CD4-positive, alpha-beta T cell treated with Interleukin-2 at 100 ng/mL for 4 hours (primary cell): ENCODE data around the gene PLCG2.

Source experiments
- DNase-seq: peaks from one replicate; pipeline ENCODE4 v3.0.0-alpha.2; 2020; ENCODE audit warnings: low spot score

Gene PLCG2

DNA sequence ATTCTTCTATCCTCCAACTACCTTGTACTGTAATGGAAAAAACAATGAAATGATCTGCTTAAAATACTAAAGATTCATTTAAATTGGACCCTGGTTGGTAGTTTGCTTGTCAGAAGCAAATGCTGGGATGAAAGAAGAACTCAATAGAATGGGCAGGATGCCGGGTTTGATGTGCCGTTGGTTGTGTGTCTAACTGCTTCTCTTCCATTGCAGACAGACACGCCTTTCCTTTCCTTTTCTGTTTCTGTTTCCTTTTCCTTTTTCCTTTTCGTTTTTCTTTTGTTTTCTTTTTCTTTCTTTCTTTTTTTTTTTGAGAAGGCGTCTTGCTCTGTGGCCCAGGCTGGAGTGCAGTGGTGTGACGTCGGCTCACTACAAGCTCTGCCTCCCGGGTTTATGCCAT lies 64.6 kb downstream of the PLCG2 start:
- no peak for DNase-seq

GRCh38 chr16:81846105-81846504 lies 67.0 kb downstream of the PLCG2 start:
- DNase-seq: no peak

- DNase-seq: no peak
These were observed 69.3 kb downstream of the PLCG2 start for GRCh38 chr16:81848306-81848853.

DNA sequence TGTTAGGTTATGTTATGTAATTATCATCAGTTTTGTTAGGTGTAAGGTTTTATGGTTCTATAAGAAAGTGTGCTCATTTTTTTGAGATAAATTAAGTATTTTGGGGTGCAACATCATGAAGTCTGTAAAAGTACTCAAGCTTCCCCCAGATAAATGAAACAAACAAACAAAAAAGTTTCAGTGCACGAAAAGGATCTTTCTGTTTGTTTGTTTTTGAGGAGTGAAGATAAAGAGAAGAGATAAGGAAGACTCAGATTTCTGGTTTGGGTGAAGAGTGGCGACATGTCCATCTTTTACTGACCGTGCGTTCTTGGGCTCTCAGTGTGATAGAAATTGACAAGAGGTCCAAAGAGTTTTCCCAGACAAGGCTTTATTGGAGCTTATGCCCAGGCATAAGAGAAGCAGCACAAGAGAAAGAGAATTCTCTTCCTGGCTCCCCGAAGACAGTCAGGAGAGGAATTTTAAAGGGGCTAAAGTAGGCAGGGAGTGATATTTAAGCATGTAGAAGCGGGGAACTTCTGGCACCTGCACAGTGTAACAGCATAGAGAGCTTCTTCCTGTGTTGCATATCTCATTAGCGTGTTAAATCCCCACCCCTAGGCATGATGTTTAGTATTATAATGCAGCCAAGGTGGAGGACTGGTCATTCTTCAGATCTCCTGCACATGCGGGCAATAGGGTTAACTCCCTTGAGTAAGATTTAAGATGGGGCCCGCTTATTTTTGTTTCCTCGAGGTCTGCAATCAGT lies 71.3 kb downstream of the PLCG2 start:
- DNase-seq: no peak

GRCh38 chr16:81852347-81852746 lies 73.3 kb downstream of the PLCG2 start:
- no peak for DNase-seq

DNA sequence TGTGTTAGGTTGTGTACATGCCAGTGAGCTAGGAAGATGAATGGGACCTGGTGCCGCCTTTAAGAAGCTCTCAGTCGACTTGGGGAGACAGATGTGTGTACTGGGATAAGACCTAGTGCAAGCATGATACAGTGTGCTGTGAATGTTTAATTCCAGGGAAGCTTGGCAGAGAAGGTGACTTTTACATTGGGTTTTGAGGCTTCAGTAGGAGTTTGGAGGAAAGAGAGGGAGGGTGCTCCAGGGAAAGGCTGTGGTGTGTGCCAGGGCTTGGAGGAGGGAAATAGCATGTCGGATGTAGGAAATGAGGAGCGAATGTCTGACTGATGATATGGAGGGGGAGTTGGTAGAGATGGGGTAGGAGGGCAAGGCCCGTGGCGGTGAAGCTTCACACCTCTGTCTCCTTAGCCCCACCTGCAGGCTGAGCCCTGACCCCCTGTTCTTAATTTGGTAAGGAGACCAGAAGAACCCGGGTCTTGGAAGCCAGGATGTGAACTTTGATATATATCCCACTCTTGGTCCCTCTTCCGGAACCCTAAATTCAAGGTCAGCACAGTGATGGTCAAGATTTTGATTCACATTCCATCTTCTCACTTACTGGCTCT lies 76.6 kb downstream of the PLCG2 start:
- no peak for DNase-seq

GRCh38 chr16:81860287-81861266 lies 81.5 kb downstream of the PLCG2 start:
- DNase-seq: no peak

GRCh38 chr16:81861503-81861902 lies 82.4 kb downstream of the PLCG2 start:
- DNase-seq: no peak

- no peak for DNase-seq
These were observed 82.8 kb downstream of the PLCG2 start for GRCh38 chr16:81861915-81862314.

GRCh38 chr16:81863630-81864352 lies 84.7 kb downstream of the PLCG2 start:
- DNase-seq: no peak

GRCh38 chr16:81864646-81865382 lies 85.7 kb downstream of the PLCG2 start:
- DNase-seq: no peak

DNA sequence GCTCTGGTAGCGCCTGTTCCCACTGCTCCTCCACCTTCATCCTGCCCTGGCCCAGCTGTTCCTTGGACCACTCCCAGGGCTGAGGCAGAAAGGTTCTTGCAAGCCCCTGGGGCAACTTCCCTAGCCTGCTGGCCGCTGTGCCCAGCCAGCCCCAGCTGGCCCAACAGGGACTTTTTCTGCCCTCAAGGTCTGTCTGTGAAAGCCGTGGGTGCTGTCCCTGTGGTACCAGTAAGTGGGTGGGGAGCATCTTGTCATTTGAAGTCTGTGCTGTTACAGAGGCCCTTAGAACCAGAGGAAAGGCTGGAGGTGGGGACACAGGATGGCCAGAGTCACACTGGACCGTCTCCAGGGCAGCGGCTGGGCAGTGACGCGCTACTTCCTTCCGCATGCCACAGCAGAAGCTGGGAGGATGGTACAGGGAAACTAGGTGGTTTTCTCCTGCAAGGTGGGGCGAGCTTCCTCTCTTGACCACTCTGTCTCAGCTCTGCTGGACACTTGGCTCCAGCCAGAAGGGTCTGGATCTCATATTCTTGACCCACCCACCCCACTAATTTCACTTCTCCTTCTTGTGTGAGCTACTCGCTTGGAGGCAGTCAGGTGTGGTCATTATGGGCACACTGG lies 87.8 kb downstream of the PLCG2 start:
- DNase-seq: no peak

GRCh38 chr16:81868057-81868748 lies 89.1 kb downstream of the PLCG2 start:
- DNase-seq: no peak

- DNase-seq: no peak
These were observed 90.2 kb downstream of the PLCG2 start for GRCh38 chr16:81869326-81869725.

- DNase-seq: peak; percentile 6
These were observed 94.1 kb downstream of the PLCG2 start for GRCh38 chr16:81873206-81873605.

DNA sequence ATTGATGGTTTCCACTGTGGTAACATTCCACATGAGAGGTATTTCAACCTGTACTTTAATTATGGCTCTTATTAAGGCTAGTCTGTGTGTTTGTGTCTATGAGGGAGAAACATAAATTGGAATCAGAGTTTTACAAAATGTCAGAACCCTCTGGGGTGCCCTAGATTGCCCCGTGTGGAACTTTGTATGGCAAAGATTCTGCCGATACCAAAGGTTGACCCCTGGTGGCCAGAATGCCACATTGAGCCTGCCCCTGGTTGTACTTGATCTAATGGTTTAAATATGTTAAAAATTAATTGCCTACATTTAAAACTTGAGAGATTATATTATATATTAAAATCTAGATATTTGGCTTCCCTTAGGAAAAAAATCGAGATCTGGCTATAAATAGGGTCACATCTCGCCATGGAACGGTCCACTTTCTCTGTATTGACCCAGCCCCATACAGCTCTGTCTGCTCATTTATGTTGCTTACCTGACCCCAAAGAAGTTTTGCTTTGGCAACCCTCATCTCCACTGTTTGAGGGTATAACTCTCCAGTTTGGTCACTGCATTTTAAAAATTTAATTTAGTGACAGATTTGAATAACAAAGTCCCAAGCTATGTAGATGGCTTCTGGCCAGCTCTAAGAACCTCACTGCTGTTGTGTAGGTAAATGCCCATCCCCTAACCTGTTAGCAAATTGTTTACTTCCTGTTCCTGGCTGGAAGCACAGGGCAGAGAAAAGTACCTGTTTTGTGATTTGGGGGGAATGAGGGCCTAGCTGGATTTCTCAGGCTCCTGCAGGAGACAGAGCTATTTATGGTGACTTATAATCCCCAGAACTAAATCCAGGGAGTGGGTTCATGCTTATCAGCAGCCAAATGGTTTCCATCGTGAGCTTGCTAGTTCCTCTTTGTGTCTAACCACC lies 95.0 kb downstream of the PLCG2 start:
- peak; percentile 54 for DNase-seq

GRCh38 chr16:81875461-81875860 lies 96.4 kb downstream of the PLCG2 start:
- DNase-seq: no peak

GRCh38 chr16:81876273-81876900 lies 97.3 kb downstream of the PLCG2 start:
- no peak for DNase-seq
